ENCODE measurements around the gene GPRIN3. TPM values are rescaled to one million over a fixed set of nuclear protein-coding genes. Genes with fewer than 3 reads are reported as not detected.

GPRIN3 gene
- total and polyA plus RNA-seq, 4 experiments from 2014 or later = 6.9 to 32.5 (median 25.7) TPM

DNA sequence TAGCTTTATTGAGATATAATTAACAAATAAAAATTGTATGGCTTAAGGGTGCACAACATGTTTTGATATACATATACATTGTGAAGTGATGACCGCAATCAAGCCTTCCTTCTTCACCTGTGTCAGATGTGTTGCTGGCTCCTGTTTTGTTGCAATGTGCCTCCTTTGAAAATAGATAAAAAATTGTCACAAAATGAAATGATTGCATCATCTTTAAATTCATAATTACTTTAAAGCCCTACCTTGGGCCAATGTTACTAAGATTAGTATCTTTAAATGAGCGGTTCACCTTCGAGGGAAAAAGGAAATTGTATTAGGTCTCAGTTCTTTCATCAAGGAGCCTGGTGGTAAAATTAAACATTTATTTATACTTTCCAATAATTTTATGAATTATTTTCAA, 77.3 kb downstream of the GPRIN3 start:
- Mint-ChIP-seq H3K9me3 (peaks cover 0 to 8% (median 2%) of the 10 kb centered on the region in 8 donors), H3K4me1 (peaks cover 3 to 5% (median 5%) of the 10 kb centered on the region in 4 donors), H3K4me3 (no peak overlapping the region), H3K27ac (no peak overlapping the region), H3K36me3 (peaks cover 0 to 3% of the 10 kb centered on the region in 2 donors), H3K27me3 (no peaks in the 10 kb centered on the region)
- H3K36me3 ChIP-seq (ENCODE audit: insufficient read depth, low read length) = no peaks in the 10 kb centered on the region
- no peak overlapping the region for H3K27ac ChIP-seq (ENCODE audit: low read depth, low read length)
- H3K4me1 ChIP-seq (ENCODE audit: insufficient read depth, low read length) = peaks cover 4% of the 10 kb centered on the region
- no peaks in the 10 kb centered on the region for H3K9me3 ChIP-seq (ENCODE audit: control insufficient read depth in 1 of 2, low read length in 2 of 2)
- ChIA-PET POLR2A (ENCODE audit: partially characterized antibody) (no interaction called here), CTCF (ENCODE audit: partially characterized antibody) (interaction anchor here (1.2 to 1.6 kb wide), 2 partner anchors 205 to 208 kb away, joined by 4 to 5 read pairs; no protein-coding TSS in a partner anchor)
- no peak for DNase-seq
- no peak overlapping the region for H3K4me3 ChIP-seq (ENCODE audit: low read length in 2 of 2)
- intact Hi-C loops (cut with micrococcal nuclease) = no loop called here
- no peaks in the 10 kb centered on the region for H3K27me3 ChIP-seq (ENCODE audit: insufficient read depth, low read length)

DNA sequence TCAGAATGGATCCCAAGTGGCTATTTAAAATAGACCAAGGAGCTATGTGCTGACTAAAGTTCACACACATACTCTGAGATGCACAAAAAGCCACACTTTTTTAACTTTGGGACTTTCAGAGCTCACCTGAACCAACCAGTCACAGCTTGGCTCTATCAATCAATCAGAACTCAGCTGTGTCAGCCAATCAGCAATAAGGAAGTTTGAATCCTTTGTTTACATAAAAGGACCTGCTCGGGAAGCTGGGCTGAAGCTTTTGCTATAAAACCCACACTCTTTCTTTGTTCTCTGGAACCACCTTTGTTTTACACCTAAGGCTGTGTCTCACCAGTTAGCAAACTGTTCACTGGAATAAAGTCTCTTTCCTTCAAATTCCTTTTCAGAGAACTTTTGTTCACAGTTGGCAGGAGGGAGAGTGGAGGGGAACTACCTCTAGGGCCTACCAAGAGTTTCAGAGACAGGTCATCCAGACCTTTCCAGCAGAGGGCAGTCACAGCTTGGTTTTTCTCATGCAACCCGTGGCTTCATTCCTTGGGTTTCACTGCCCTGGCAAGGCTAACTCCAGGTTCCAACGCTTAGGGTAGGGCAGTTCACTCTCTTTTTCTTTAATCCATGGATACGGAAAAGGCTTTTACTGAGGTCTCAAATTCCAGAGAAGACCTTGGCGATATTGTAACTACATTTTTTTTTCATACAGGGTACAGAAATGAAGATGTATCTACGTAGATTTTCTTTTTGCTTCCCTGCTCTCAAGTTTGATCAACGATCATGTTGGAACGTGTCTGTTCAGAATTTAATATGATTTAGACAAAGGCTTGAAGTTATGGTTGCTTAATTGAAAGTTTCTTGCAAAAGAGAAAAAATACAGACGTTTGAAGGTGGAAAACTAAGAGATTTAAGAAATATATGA, 80.7 kb downstream of the GPRIN3 start:
- H3K9me3 ChIP-seq (ENCODE audit: control insufficient read depth in 1 of 2, low read length in 2 of 2) = no peaks in the 10 kb centered on the region
- Mint-ChIP-seq H3K27ac (peak overlapping the region; percentile 4 to 83 (median 58)), H3K4me3 (peak overlapping the region; percentile 27 to 76 (median 57)), H3K27me3 (no peaks in the 10 kb centered on the region), H3K36me3 (no peaks in the 10 kb centered on the region), H3K4me1 (peaks cover 1 to 5% (median 3%) of the 10 kb centered on the region in 4 donors), H3K9me3 (peaks cover 0 to 3% (median 0%) of the 10 kb centered on the region in 8 donors)
- H3K36me3 ChIP-seq (ENCODE audit: insufficient read depth, low read length) = no peaks in the 10 kb centered on the region
- no peak overlapping the region for H3K27ac ChIP-seq (ENCODE audit: low read depth, low read length)
- peaks cover 4% of the 10 kb centered on the region for H3K4me1 ChIP-seq (ENCODE audit: insufficient read depth, low read length)
- peak; percentile 71 to 76 (median 73) for DNase-seq
- intact Hi-C loops (cut with micrococcal nuclease) = loop anchor here (1.0 to 5.0 kb wide), 6 partner anchors 70 to 674 kb away; no protein-coding TSS in a partner anchor
- ChIA-PET CTCF (ENCODE audit: partially characterized antibody) (interaction anchor here (0.7 to 6.2 kb wide), 37 partner anchors 10 to 217 kb away, joined by 3 to 190 read pairs (median 4); no protein-coding TSS in a partner anchor), POLR2A (ENCODE audit: partially characterized antibody) (interaction anchor here (0.8 to 1.5 kb wide), 5 partner anchors 25 to 209 kb away, joined by 3 to 6 read pairs (median 3); no protein-coding TSS in a partner anchor)
- H3K4me3 ChIP-seq (ENCODE audit: low read length in 2 of 2) = no peak overlapping the region
- H3K27me3 ChIP-seq (ENCODE audit: insufficient read depth, low read length) = no peaks in the 10 kb centered on the region

DNA sequence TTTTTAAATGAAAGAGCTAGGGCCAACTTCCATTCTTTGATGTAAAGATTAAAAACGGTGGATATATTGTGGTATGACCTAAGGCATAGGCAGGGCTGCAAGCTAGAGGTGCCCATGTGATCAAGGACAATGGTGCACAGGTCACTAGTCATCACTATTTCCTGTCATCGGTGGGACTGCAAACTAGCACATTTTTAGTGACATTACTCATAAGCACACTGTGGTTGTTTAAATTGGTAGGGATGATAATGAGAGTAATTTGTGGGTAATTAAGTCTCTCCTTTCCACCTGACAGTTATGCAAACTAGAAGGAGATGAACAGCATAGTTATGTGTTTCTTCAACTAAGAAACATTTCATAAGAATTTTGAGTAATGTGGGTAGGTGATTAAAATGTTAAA, 85.4 kb downstream of the GPRIN3 start:
- Histone ChIP-seq H3K4me3 (ENCODE audit: low read length in 2 of 2) (no peak overlapping the region), H3K36me3 (ENCODE audit: insufficient read depth, low read length) (no peaks in the 10 kb centered on the region), H3K4me1 (ENCODE audit: insufficient read depth, low read length) (peaks cover 2% of the 10 kb centered on the region), H3K9me3 (ENCODE audit: control insufficient read depth in 1 of 2, low read length in 2 of 2) (no peaks in the 10 kb centered on the region), H3K27me3 (ENCODE audit: insufficient read depth, low read length) (no peaks in the 10 kb centered on the region), H3K27ac (ENCODE audit: low read depth, low read length) (no peak overlapping the region)
- Mint-ChIP-seq H3K9me3 (peaks cover 0 to 1% (median 0%) of the 10 kb centered on the region in 8 donors), H3K4me3 (no peak overlapping the region), H3K4me1 (peaks cover 1 to 4% (median 3%) of the 10 kb centered on the region in 4 donors), H3K36me3 (no peaks in the 10 kb centered on the region), H3K27ac (no peak overlapping the region), H3K27me3 (no peaks in the 10 kb centered on the region)
- DNase-seq = no peak
- POLR2A ChIA-PET (ENCODE audit: partially characterized antibody) = no interaction called here
- CTCF ChIA-PET (ENCODE audit: partially characterized antibody) = interaction anchor here (2.5 kb wide), 1 partner anchor 213 kb away, joined by 8 read pairs; no protein-coding TSS in a partner anchor
- intact Hi-C loops (cut with micrococcal nuclease) = no loop called here

DNA sequence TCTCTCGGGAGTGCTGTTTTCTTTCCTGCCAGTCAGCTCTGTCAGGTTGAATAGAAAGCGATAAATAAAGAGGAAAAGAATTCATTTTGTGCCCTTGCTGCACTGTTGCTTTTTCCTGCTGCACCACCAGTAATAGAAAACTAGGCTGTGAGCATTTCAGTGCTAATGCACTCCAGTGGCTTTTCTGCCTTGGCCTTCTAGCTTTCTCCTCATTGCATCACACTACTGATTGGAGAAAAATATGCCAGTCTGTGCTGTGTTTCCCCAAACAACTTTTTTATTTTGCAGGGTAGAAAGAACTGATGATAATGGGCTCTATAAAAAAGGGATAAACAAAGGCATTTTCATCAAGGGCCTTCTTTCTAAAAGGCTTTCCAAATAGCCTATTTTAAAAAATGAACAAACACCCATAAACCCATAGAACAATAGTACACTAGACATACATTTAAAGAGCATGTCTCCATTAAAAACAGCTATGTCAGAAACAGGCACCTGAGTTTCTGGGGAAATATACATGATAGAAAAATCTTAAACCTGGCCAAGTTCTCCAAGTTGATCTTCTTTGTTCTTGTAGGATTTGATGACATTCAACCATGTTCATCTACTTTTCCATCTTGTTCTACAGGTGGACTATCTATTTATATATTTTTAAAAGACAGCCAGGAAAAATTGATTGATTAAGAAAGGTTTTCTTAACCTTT, 86.3 kb downstream of the GPRIN3 start:
- no peaks in the 10 kb centered on the region for H3K27me3 Mint-ChIP-seq
- H3K36me3 Mint-ChIP-seq = no peaks in the 10 kb centered on the region
- H3K36me3 ChIP-seq (ENCODE audit: insufficient read depth, low read length) = no peaks in the 10 kb centered on the region
- H3K4me3 Mint-ChIP-seq = no peak overlapping the region
- no peaks in the 10 kb centered on the region for H3K9me3 ChIP-seq (ENCODE audit: control insufficient read depth in 1 of 2, low read length in 2 of 2)
- no peak overlapping the region for H3K27ac ChIP-seq (ENCODE audit: low read depth, low read length)
- no peaks in the 10 kb centered on the region for H3K4me1 Mint-ChIP-seq
- ChIA-PET CTCF (ENCODE audit: partially characterized antibody) (interaction anchor here (2.5 kb wide), 1 partner anchor 214 kb away, joined by 8 read pairs; no protein-coding TSS in a partner anchor), POLR2A (ENCODE audit: partially characterized antibody) (no interaction called here)
- no peak for DNase-seq
- H3K27me3 ChIP-seq (ENCODE audit: insufficient read depth, low read length) = no peaks in the 10 kb centered on the region
- H3K9me3 Mint-ChIP-seq = peaks cover 0 to 1% (median 0%) of the 10 kb centered on the region in 8 donors
- H3K4me3 ChIP-seq (ENCODE audit: low read length in 2 of 2) = no peak overlapping the region
- intact Hi-C loops (cut with micrococcal nuclease) = no loop called here
- H3K27ac Mint-ChIP-seq = no peak overlapping the region
- no peaks in the 10 kb centered on the region for H3K4me1 ChIP-seq (ENCODE audit: insufficient read depth, low read length)

DNA sequence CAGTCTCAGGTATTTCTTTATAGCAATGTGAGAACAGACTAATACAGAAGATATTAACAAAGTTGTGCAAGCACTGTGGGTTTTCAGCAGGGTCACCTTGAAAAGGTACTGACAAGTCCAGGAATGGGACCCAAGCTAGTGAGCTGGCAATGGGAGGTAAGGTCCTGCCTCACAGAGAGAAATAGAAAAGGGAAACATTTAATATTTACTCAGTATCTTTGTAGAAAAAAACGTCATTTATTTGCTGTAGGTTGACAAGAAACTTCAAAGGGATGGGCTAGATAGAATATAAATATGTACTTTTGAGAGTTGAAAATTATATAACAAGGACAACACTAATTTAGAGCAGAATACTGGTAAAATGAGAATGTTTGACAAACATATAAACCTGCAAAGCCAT, 89.0 kb downstream of the GPRIN3 start:
- Histone ChIP-seq H3K9me3 (ENCODE audit: control insufficient read depth in 1 of 2, low read length in 2 of 2) (no peaks in the 10 kb centered on the region), H3K27me3 (ENCODE audit: insufficient read depth, low read length) (no peaks in the 10 kb centered on the region), H3K4me1 (ENCODE audit: insufficient read depth, low read length) (no peaks in the 10 kb centered on the region), H3K27ac (ENCODE audit: low read depth, low read length) (no peak overlapping the region), H3K4me3 (ENCODE audit: low read length in 2 of 2) (no peak overlapping the region), H3K36me3 (ENCODE audit: insufficient read depth, low read length) (no peaks in the 10 kb centered on the region)
- H3K4me3 Mint-ChIP-seq = no peak overlapping the region
- DNase-seq = no peak
- H3K4me1 Mint-ChIP-seq = no peaks in the 10 kb centered on the region
- peaks cover 0 to 3% (median 0%) of the 10 kb centered on the region in 8 donors for H3K9me3 Mint-ChIP-seq
- intact Hi-C loops (cut with micrococcal nuclease) = no loop called here
- ChIA-PET POLR2A (ENCODE audit: partially characterized antibody) (no interaction called here), CTCF (ENCODE audit: partially characterized antibody) (interaction anchor here (1.4 to 3.2 kb wide), 2 partner anchors 8 to 11 kb away, joined by 3 to 14 read pairs; no protein-coding TSS in a partner anchor)
- H3K27ac Mint-ChIP-seq = no peak overlapping the region
- H3K27me3 Mint-ChIP-seq = peaks cover 2 to 3% of the 10 kb centered on the region in 2 donors
- no peaks in the 10 kb centered on the region for H3K36me3 Mint-ChIP-seq

DNA sequence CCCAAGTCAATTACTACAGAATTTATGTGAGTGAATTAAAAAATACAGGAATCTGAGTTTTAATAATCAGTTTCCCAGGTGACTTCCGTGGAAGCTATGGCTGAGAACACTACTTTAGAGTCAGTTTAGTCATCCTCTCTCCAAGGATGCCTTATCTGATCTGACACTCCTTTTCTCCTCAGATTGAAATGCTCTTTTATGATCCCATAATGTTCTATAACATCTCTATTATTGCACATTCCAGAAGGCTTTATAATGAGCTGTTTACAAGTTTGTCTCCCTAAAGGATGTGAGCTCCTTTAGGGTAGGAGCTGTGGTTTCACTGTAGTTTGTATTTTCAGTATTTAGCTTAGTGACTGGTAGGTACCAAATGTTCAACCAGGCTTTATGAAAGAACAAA, 90.0 kb downstream of the GPRIN3 start:
- intact Hi-C loops (cut with micrococcal nuclease) = no loop called here
- no peak overlapping the region for H3K4me3 ChIP-seq (ENCODE audit: low read length in 2 of 2)
- H3K36me3 Mint-ChIP-seq = no peaks in the 10 kb centered on the region
- H3K4me1 Mint-ChIP-seq = no peaks in the 10 kb centered on the region
- no peaks in the 10 kb centered on the region for H3K4me1 ChIP-seq (ENCODE audit: insufficient read depth, low read length)
- H3K9me3 Mint-ChIP-seq = peaks cover 0 to 3% (median 0%) of the 10 kb centered on the region in 8 donors
- H3K27ac Mint-ChIP-seq = no peak overlapping the region
- no peak for DNase-seq
- H3K36me3 ChIP-seq (ENCODE audit: insufficient read depth, low read length) = no peaks in the 10 kb centered on the region
- peaks cover 3% of the 10 kb centered on the region in 2 donors for H3K27me3 Mint-ChIP-seq
- ChIA-PET POLR2A (ENCODE audit: partially characterized antibody) (no interaction called here), CTCF (ENCODE audit: partially characterized antibody) (interaction anchor here (1.4 to 3.2 kb wide), 3 partner anchors 9 to 218 kb away, joined by 3 to 14 read pairs (median 9); no protein-coding TSS in a partner anchor)
- no peaks in the 10 kb centered on the region for H3K9me3 ChIP-seq (ENCODE audit: control insufficient read depth in 1 of 2, low read length in 2 of 2)
- H3K4me3 Mint-ChIP-seq = no peak overlapping the region
- no peak overlapping the region for H3K27ac ChIP-seq (ENCODE audit: low read depth, low read length)
- no peaks in the 10 kb centered on the region for H3K27me3 ChIP-seq (ENCODE audit: insufficient read depth, low read length)

DNA sequence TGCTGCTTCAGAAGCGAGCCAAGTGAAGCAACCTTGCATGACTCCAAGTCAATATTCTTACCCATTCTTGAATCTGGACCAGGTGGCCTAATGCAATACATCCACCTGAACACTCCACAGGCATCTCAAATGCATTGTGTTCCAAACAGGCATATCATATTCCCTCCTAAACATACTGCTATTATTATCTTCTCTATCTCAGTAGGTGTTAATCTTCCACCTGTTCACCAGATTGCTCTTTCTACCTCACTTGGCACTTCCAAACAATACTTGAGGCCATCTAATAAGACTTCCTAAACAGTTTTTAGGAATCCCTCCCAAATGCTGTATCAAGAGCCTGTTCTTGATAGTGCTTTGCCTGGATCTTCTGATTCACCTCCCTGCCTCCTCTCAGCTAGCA, 90.7 kb downstream of the GPRIN3 start:
- H3K9me3 Mint-ChIP-seq = peaks cover 0 to 3% (median 0%) of the 10 kb centered on the region in 8 donors
- no peak overlapping the region for H3K4me3 ChIP-seq (ENCODE audit: low read length in 2 of 2)
- no peaks in the 10 kb centered on the region for H3K36me3 Mint-ChIP-seq
- CTCF ChIA-PET (ENCODE audit: partially characterized antibody) = interaction anchor here (1.6 to 3.2 kb wide), 2 partner anchors 10 to 218 kb away, joined by 9 to 14 read pairs; no protein-coding TSS in a partner anchor
- H3K27me3 Mint-ChIP-seq = peaks cover 3 to 4% of the 10 kb centered on the region in 2 donors
- H3K4me1 Mint-ChIP-seq = no peaks in the 10 kb centered on the region
- no peak for DNase-seq
- no peaks in the 10 kb centered on the region for H3K27me3 ChIP-seq (ENCODE audit: insufficient read depth, low read length)
- no peak overlapping the region for H3K27ac ChIP-seq (ENCODE audit: low read depth, low read length)
- no peak overlapping the region for H3K4me3 Mint-ChIP-seq
- no peaks in the 10 kb centered on the region for H3K36me3 ChIP-seq (ENCODE audit: insufficient read depth, low read length)
- intact Hi-C loops (cut with micrococcal nuclease) = no loop called here
- H3K4me1 ChIP-seq (ENCODE audit: insufficient read depth, low read length) = no peaks in the 10 kb centered on the region
- POLR2A ChIA-PET (ENCODE audit: partially characterized antibody) = no interaction called here
- H3K27ac Mint-ChIP-seq = no peak overlapping the region
- no peaks in the 10 kb centered on the region for H3K9me3 ChIP-seq (ENCODE audit: control insufficient read depth in 1 of 2, low read length in 2 of 2)
